Karpas-422 (cell line): Measurements from ENCODE around the gene SLC22A23. TPM values are rescaled to one million over a fixed set of nuclear protein-coding genes. Genes with fewer than 3 reads are reported as not detected.

Experiments used
- DNase-seq: peaks from one replicate; pipeline ENCODE4 v3.0.0-alpha.2; 2015
- H2AFZ ChIP-seq: fragments of 200-600 bp; sonication (generic); 2 replicates; pipeline ENCODE4 v1.6.1; 2014; ENCODE audit warnings: antibody characterized with exemption, low read length, mixed read lengths
- H3K27ac ChIP-seq: fragments of 200-600 bp; sonication (generic); 2 replicates; pipeline ENCODE4 v1.5.1; 2014; ENCODE audit warnings: mild to moderate bottlenecking, low read length, moderate library complexity
- H3K27me3 ChIP-seq: fragments of 200-600 bp; sonication (generic); 2 replicates; pipeline ENCODE4 v1.6.1; 2014; ENCODE audit warnings: low read length, mixed read lengths
- H3K36me3 ChIP-seq: fragments of 200-600 bp; sonication (generic); 2 replicates; pipeline ENCODE4 v1.6.1; 2014; ENCODE audit warnings: low read length, mixed read lengths; ENCODE audit not compliant: insufficient read depth
- H3K4me1 ChIP-seq: fragments of 200-600 bp; sonication (generic); 2 replicates; pipeline ENCODE4 v1.6.1; 2014; ENCODE audit warnings: mild to moderate bottlenecking, low read length, mixed read lengths
- H3K4me2 ChIP-seq: fragments of 200-600 bp; sonication (generic); 2 replicates; pipeline ENCODE4 v1.6.1; 2014; ENCODE audit warnings: low read length, low read depth, mild to moderate bottlenecking; ENCODE audit not compliant: poor library complexity, severe bottlenecking
- H3K4me3 ChIP-seq: fragments of 200-600 bp; sonication (generic); 2 replicates; pipeline ENCODE4 v1.5.1; 2014; ENCODE audit warnings: mild to moderate bottlenecking, antibody characterized with exemption, low read length, mixed read lengths
- H3K79me2 ChIP-seq: fragments of 200-600 bp; sonication (generic); 2 replicates; pipeline ENCODE4 v1.6.1; 2014; ENCODE audit warnings: mild to moderate bottlenecking, low read length, mixed read lengths
- H3K9ac ChIP-seq: fragments of 200-600 bp; sonication (generic); 2 replicates; pipeline ENCODE4 v1.6.0; 2014; ENCODE audit warnings: low read length
- H3K9me2 ChIP-seq: fragments of 200-600 bp; sonication (generic), shearing (Covaris generic); replicated peaks from 2 replicates; pipeline ENCODE4 v1.6.0; 2014; ENCODE audit warnings: mild to moderate bottlenecking, low read length, moderate library complexity; ENCODE audit not compliant: insufficient read depth
- H3K9me3 ChIP-seq: fragments of 300-700, 200-600 bp; sonication (generic); 2 replicates; pipeline ENCODE4 v1.6.1; 2014; ENCODE audit warnings: low read length, mixed read lengths
- H4K20me1 ChIP-seq: fragments of 200-600 bp; sonication (generic); 2 replicates; pipeline ENCODE4 v1.6.1; 2014; ENCODE audit warnings: mild to moderate bottlenecking, antibody characterized with exemption, low read length, low read depth; ENCODE audit not compliant: insufficient read depth
- total RNA-seq: library from RNA; depleted of rRNA; stranded (reverse); fragments of >200 nt; shearing (Covaris generic); gene quantifications from 2 replicates; pipeline ENCODE4 v1.2.3, GENCODE V29; 2014; ENCODE audit warnings: low replicate concordance

Gene SLC22A23
- total RNA-seq, 1 experiment from 2014 or later = not detected

GRCh38 chr6:3496395-3496794 is 39.5 kb upstream of the SLC22A23 start:
- Histone ChIP-seq H3K9me2 (no peaks in the 10 kb centered on the region), H3K9me3 (no peaks in the 10 kb centered on the region), H3K4me1 (no peaks in the 10 kb centered on the region), H3K79me2 (no peaks in the 10 kb centered on the region), H3K27me3 (no peaks in the 10 kb centered on the region), H3K4me3 (no peak overlapping the region), H3K27ac (no peak overlapping the region), H3K4me2 (no peak overlapping the region), H2AFZ (no peak overlapping the region), H3K9ac (no peak overlapping the region), H3K36me3 (no peaks in the 10 kb centered on the region), H4K20me1 (no peaks in the 10 kb centered on the region)
- DNase-seq = no peak

DNA sequence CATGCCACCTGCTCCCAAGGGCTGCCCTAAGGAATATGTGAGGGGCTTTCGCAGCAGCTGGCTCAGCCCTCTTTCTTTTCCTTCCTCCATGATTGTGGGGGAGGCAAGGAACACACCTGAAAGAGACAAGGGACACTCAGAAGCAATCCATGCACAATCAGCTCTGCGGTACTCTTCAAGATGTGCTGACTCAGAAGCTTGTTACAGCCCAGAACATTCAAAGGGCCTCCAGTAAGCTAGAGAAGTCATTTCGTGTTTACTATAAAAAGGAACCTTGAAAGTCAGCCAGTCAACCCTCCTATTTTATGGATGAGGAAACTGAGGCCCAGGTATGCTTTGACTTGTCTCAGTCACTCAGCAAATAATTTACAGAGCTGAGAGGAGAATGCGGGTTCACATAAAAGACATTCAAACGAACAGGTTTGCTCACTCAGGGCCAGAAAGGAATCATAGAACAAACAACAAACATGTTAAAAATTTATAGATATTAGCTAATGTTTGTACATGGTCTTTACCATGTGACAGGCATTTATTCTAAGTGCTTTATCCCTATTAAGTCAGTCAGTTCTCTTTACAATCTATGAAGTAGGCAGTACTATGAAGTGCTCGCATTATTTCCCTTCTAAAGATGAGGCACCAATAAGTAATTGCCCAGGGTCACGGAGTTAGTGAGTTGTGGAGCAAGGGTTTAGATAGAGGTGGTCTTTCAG is 37.7 kb upstream of the SLC22A23 start:
- no peak for DNase-seq
- Histone ChIP-seq H3K27ac (no peak overlapping the region), H3K9ac (no peak overlapping the region), H4K20me1 (no peaks in the 10 kb centered on the region), H3K4me2 (no peak overlapping the region), H2AFZ (no peak overlapping the region), H3K9me2 (no peaks in the 10 kb centered on the region), H3K9me3 (no peaks in the 10 kb centered on the region), H3K36me3 (no peaks in the 10 kb centered on the region), H3K4me1 (no peaks in the 10 kb centered on the region), H3K27me3 (no peaks in the 10 kb centered on the region), H3K4me3 (no peak overlapping the region), H3K79me2 (no peaks in the 10 kb centered on the region)

DNA sequence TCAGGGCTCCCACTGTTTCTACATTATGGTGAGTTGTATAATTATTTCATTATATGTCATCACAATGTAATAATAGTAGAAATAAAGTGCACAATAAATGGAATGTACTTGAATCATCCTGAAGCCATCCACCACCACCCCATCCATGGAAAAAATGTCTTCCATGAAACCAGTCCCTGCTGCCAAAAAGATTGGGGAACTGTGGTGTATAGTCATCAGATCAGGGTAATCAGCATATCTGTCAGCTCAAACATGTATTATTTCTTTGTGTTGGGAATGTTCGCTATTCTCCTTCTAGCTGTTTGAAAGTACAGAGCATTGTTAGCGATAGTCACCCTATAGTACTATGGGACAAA is 33.8 kb upstream of the SLC22A23 start:
- Histone ChIP-seq H2AFZ (no peak overlapping the region), H3K9ac (no peak overlapping the region), H3K4me1 (no peaks in the 10 kb centered on the region), H3K36me3 (no peaks in the 10 kb centered on the region), H3K79me2 (no peaks in the 10 kb centered on the region), H3K4me2 (no peak overlapping the region), H3K27ac (no peak overlapping the region), H3K9me3 (no peaks in the 10 kb centered on the region), H3K9me2 (no peaks in the 10 kb centered on the region), H4K20me1 (no peaks in the 10 kb centered on the region), H3K4me3 (no peak overlapping the region), H3K27me3 (no peaks in the 10 kb centered on the region)
- no peak for DNase-seq

DNA sequence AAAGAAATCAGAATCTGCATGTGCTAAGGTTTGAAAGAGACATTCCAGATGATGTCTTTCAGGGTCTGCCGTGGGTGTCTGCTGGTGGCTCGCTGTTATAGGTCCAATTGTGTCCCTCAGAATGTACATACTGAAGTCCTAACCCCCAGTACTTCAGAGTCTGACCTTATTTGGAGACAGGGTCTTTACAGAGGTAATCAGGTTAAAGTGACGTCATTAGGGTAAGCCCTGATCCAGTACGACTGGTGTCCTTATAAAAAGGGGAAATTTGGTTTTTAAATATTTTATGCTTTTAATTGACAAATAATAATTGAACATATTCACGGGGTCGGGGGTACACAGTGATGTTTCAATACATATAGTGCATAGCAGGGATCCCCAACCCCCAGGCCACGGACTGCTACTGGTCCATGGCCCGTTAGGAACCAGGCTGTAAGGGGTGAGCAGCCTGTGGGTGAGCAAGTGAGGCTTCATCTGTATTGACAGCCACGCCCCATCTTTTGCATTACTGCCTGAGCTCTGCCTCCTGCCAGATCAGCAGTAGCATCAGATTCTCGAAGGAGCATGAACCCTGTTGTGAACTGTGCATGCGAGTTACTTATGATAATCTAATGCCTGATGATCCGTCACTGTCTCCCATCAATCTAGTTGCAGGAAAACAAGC is 33.2 kb upstream of the SLC22A23 start:
- H3K4me2 ChIP-seq = no peak overlapping the region
- H3K9me2 ChIP-seq = no peaks in the 10 kb centered on the region
- no peaks in the 10 kb centered on the region for H3K36me3 ChIP-seq
- no peak overlapping the region for H3K9ac ChIP-seq
- H3K4me1 ChIP-seq = no peaks in the 10 kb centered on the region
- no peaks in the 10 kb centered on the region for H3K27me3 ChIP-seq
- H3K4me3 ChIP-seq = no peak overlapping the region
- H3K9me3 ChIP-seq = no peaks in the 10 kb centered on the region
- no peak overlapping the region for H2AFZ ChIP-seq
- DNase-seq = peak; percentile 47
- no peaks in the 10 kb centered on the region for H4K20me1 ChIP-seq
- no peaks in the 10 kb centered on the region for H3K79me2 ChIP-seq
- no peak overlapping the region for H3K27ac ChIP-seq

DNA sequence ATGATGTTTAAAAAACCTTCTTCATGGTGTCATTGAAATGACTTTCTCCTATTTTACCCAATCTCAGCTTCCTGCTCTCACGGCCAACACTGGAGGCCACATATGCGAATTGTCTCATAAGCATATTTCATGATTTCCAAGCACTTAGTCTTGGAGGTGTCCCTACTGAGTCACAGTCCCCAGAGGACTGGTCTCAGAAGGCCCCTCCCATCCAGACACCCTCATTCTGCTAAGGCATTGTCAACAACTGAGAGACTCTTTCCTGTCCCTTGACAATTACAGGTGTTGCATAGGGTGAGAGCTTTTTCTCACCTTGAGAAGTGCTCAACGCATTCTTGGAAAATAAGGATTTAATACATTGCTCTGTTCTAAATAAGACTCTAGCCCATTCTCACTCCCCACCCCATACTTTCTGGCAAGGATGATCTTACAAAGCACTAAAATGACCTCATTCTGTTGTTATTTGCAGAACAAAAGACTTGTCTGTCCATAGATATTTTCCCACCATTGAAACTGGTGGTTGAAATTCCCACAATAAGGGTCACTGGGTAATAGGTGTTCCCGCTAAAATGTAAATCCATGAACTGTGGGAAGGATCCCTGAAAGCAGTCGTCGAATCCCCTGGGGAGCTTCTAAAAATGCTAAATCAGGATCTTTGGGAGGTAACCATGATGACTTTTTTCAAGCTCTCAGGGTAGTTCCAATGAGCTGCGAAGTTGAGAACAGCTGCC is 32.3 kb upstream of the SLC22A23 start:
- Histone ChIP-seq H3K79me2 (no peaks in the 10 kb centered on the region), H3K36me3 (no peaks in the 10 kb centered on the region), H3K4me3 (no peak overlapping the region), H3K4me1 (no peaks in the 10 kb centered on the region), H3K9me2 (no peaks in the 10 kb centered on the region), H3K9me3 (no peaks in the 10 kb centered on the region), H2AFZ (no peak overlapping the region), H4K20me1 (no peaks in the 10 kb centered on the region), H3K27ac (no peak overlapping the region), H3K9ac (no peak overlapping the region), H3K4me2 (no peak overlapping the region), H3K27me3 (no peaks in the 10 kb centered on the region)
- DNase-seq = no peak

DNA sequence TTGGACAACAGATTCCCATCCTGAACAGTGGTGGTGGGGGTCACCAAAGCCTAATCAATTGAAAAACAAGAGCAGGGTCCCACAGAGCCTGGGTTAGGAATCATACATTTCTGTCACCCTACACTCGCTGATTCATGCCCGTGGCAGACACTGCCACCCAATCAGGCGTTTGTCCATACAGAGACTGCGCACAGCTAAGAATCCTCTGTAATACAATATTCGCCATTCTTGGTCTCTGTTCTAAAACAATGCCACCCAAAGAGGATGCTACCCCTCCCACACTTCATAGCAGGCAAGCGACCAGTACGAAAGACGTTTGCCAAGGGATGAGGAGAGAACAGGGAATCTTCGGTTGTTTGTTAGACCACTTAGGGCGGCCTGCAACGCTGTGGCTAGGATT is 28.1 kb upstream of the SLC22A23 start:
- H3K9me3 ChIP-seq = no peaks in the 10 kb centered on the region
- no peak overlapping the region for H3K9ac ChIP-seq
- no peaks in the 10 kb centered on the region for H4K20me1 ChIP-seq
- no peak overlapping the region for H3K4me3 ChIP-seq
- DNase-seq = no peak
- no peaks in the 10 kb centered on the region for H3K36me3 ChIP-seq
- H3K9me2 ChIP-seq = no peaks in the 10 kb centered on the region
- no peak overlapping the region for H2AFZ ChIP-seq
- H3K4me2 ChIP-seq = no peak overlapping the region
- no peaks in the 10 kb centered on the region for H3K4me1 ChIP-seq
- H3K27ac ChIP-seq = no peak overlapping the region
- H3K27me3 ChIP-seq = no peaks in the 10 kb centered on the region
- H3K79me2 ChIP-seq = no peaks in the 10 kb centered on the region

GRCh38 chr6:3484192-3484591 is 27.3 kb upstream of the SLC22A23 start:
- no peaks in the 10 kb centered on the region for H4K20me1 ChIP-seq
- no peak overlapping the region for H3K4me2 ChIP-seq
- no peaks in the 10 kb centered on the region for H3K36me3 ChIP-seq

GRCh38 chr6:3483675-3484074 is 26.8 kb upstream of the SLC22A23 start:
- Histone ChIP-seq H3K9me2 (no peaks in the 10 kb centered on the region), H2AFZ (no peak overlapping the region), H3K36me3 (no peaks in the 10 kb centered on the region), H3K9ac (no peak overlapping the region), H3K27ac (no peak overlapping the region), H3K79me2 (no peaks in the 10 kb centered on the region), H3K9me3 (no peaks in the 10 kb centered on the region), H3K27me3 (no peaks in the 10 kb centered on the region), H3K4me3 (no peak overlapping the region), H3K4me1 (no peaks in the 10 kb centered on the region), H3K4me2 (no peak overlapping the region), H4K20me1 (no peaks in the 10 kb centered on the region)
- no peak for DNase-seq

More at GRCh38 chr6:3484192-3484591, 27.3 kb upstream of the SLC22A23 start:
- no peaks in the 10 kb centered on the region for H3K79me2 ChIP-seq
- H3K9ac ChIP-seq = no peak overlapping the region
- H3K9me2 ChIP-seq = no peaks in the 10 kb centered on the region
- no peak for DNase-seq
- H3K4me3 ChIP-seq = no peak overlapping the region
- no peaks in the 10 kb centered on the region for H3K4me1 ChIP-seq
- H3K9me3 ChIP-seq = no peaks in the 10 kb centered on the region
- H3K27me3 ChIP-seq = no peaks in the 10 kb centered on the region
- H2AFZ ChIP-seq = no peak overlapping the region
- H3K27ac ChIP-seq = no peak overlapping the region
